GM12891 (cell line): ENCODE data around the gene SPRN.

Experiments used
- POLR2A ChIP-seq: IDR thresholded peaks from 2 replicates; pipeline ENCODE4 v1.6.1; 2011; ENCODE audit warnings: low read depth, low read length, control low read depth
- POLR2AphosphoS5 ChIP-seq: IDR thresholded peaks from 2 replicates; pipeline ENCODE4 v1.6.1; 2011; ENCODE audit warnings: low read depth, low read length, control low read depth
- SPI1 ChIP-seq: IDR thresholded peaks from 2 replicates; pipeline ENCODE4 v1.6.1; 2011; ENCODE audit warnings: low read depth, low read length, control low read depth

GRCh38 chr10:133381036-133381435, 43.4 kb downstream of the SPRN start:
- TF ChIP-seq POLR2A (no peak), SPI1 (no peak), POLR2AphosphoS5 (no peak)
